ENCODE measurements around the gene CTBP2. TPM values are rescaled to one million over a fixed set of nuclear protein-coding genes. Genes with fewer than 3 reads are reported as not detected.

The CTBP2 gene
- total RNA-seq, 1 donor from 2014 or later: 127 TPM

GRCh38 chr10:125057158-125058001 lies 103.0 kb downstream of the CTBP2 start:
- Mint-ChIP-seq H3K4me3 (peak overlapping the region; percentile 80), H3K9me3 (no peaks in the 10 kb centered on the region), H3K27me3 (ENCODE audit: low read depth) (no peaks in the 10 kb centered on the region), H3K36me3 (ENCODE audit: low read depth) (peaks cover 11% of the 10 kb centered on the region), H3K4me1 (peaks cover 94% of the 10 kb centered on the region), H3K27ac (ENCODE audit: unreplicated experiment) (peak overlapping the region; percentile 99)
- no peak for TF ChIP-seq CTCF (conservative IDR thresholded peaks at IDR 0.05)
- DNase-seq (ENCODE audit: low read depth, low spot score): peak; percentile 64

DNA sequence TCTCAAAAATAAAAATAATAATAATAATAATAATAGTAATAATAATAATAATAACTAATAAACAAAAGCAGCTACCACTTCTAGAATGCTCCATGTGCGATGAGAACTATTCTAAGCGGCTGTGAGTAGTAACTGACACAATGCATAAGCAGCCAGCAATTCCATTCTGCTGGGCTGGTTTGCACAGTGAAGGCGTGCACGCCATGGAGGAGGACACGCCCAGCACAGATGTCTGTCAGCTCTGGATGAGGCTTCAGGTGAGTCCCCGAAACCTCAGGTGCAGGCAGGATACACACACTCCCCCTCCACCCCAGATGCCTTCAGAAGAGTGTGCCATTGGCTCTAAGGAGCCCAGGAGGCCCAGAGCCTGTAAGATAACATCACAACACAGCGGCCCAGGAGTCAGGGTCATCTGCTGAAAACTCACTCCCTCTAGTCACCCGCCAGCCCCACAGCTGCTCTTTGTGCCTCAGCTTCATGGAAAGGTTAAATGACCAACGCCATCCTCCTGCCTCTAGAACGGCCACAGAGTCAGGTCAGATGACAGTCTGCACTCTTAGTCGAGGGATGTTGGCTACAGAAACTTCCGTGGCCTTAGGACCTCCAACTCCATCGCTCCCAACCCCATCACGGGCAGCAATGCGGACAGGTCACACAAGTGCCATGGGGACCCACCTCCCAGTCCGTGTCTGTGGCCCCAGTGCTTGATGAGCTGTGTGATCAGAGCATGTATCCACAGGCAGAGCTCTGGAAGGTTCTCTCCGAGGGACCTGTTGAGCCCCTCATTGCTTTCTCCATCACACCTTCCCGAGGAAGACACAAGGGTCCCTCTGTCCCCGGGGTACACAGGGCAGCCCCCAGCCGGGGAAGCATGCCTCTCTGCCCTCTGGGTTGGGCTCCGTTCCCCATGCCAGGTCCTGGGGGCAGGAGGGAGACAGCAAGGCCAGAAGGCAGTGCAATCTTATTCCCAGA lies 103.9 kb downstream of the CTBP2 start:
- H3K9me3 Mint-ChIP-seq: no peaks in the 10 kb centered on the region
- DNase-seq (ENCODE audit: low read depth, low spot score): peak; percentile 29
- H3K4me3 Mint-ChIP-seq: peak overlapping the region; percentile 80
- TF ChIP-seq CTCF (conservative IDR thresholded peaks at IDR 0.05): no peak
- peak overlapping the region; percentile 99 for H3K27ac Mint-ChIP-seq (ENCODE audit: unreplicated experiment)
- peaks cover 94% of the 10 kb centered on the region for H3K4me1 Mint-ChIP-seq
- peaks cover 11% of the 10 kb centered on the region for H3K36me3 Mint-ChIP-seq (ENCODE audit: low read depth)
- H3K27me3 Mint-ChIP-seq (ENCODE audit: low read depth): no peaks in the 10 kb centered on the region

- Mint-ChIP-seq H3K27me3 (ENCODE audit: low read depth) (no peaks in the 10 kb centered on the region), H3K36me3 (ENCODE audit: low read depth) (peaks cover 11% of the 10 kb centered on the region), H3K9me3 (no peaks in the 10 kb centered on the region), H3K27ac (ENCODE audit: unreplicated experiment) (peak overlapping the region; percentile 84), H3K4me1 (peaks cover 87% of the 10 kb centered on the region), H3K4me3 (peak overlapping the region; percentile 45)
- no peak for DNase-seq (ENCODE audit: low read depth, low spot score)
- TF ChIP-seq CTCF (conservative IDR thresholded peaks at IDR 0.05): no peak
Observed at GRCh38 chr10:125055446-125055845, 104.9 kb downstream of the CTBP2 start.

- Mint-ChIP-seq H3K9me3 (no peaks in the 10 kb centered on the region), H3K4me1 (peaks cover 85% of the 10 kb centered on the region), H3K27me3 (ENCODE audit: low read depth) (no peaks in the 10 kb centered on the region), H3K27ac (ENCODE audit: unreplicated experiment) (peak overlapping the region; percentile 23), H3K4me3 (peak overlapping the region; percentile 56), H3K36me3 (ENCODE audit: low read depth) (peaks cover 8% of the 10 kb centered on the region)
- no peak for TF ChIP-seq CTCF (conservative IDR thresholded peaks at IDR 0.05)
- DNase-seq (ENCODE audit: low read depth, low spot score): no peak
Observed at GRCh38 chr10:125054669-125055268, 105.6 kb downstream of the CTBP2 start.

- no peak for TF ChIP-seq CTCF (conservative IDR thresholded peaks at IDR 0.05)
- no peak overlapping the region for H3K27ac Mint-ChIP-seq (ENCODE audit: unreplicated experiment)
- H3K9me3 Mint-ChIP-seq: no peaks in the 10 kb centered on the region
- DNase-seq (ENCODE audit: low read depth, low spot score): no peak
- peaks cover 8% of the 10 kb centered on the region for H3K36me3 Mint-ChIP-seq (ENCODE audit: low read depth)
- H3K4me1 Mint-ChIP-seq: peaks cover 82% of the 10 kb centered on the region
- no peak overlapping the region for H3K4me3 Mint-ChIP-seq
- H3K27me3 Mint-ChIP-seq (ENCODE audit: low read depth): no peaks in the 10 kb centered on the region
Observed at GRCh38 chr10:125054216-125054615, 106.1 kb downstream of the CTBP2 start.
